Activated CD8-positive, alpha-beta memory T cell treated with anti-CD3 and anti-CD28 coated beads, Interleukin-2, amount 50 U/mL, for 24 hours (primary cell): ENCODE data around the gene DACH1.

Experiments
- DNase-seq: peaks from one replicate; pipeline ENCODE4 v3.0.0-alpha.2; 2020; ENCODE audit errors: extremely low read depth

DACH1 gene

GRCh38 chr13:71396149-71396548 is 470.9 kb downstream of the DACH1 start:
- DNase-seq: no peak

GRCh38 chr13:71395053-71395452 is 472.0 kb downstream of the DACH1 start:
- DNase-seq: no peak

- no peak for DNase-seq
These were observed 472.8 kb downstream of the DACH1 start for GRCh38 chr13:71394176-71394575.
